Astrocyte of the cerebellum (primary cell): ENCODE results near the gene SDSL.

Source experiments
- DNase-seq: peaks from one replicate; pipeline ENCODE4 v3.0.0-alpha.2; 2011; ENCODE audit warnings: low read depth
- H3K4me3 ChIP-seq: 2 replicates; pipeline ENCODE4 v1.5.1; 2011; ENCODE audit warnings: mild to moderate bottlenecking, low read depth, low read length, moderate library complexity
- in situ Hi-C: cut with HindIII; loops from 2 replicates; pipeline ENCODE4 v1.10.0; 2017; ENCODE audit warnings: low sequenced_read_pairs
- TF ChIP-seq, protein P1 (sequence below): IDR thresholded peaks from 2 replicates; pipeline ENCODE4 v1.5.1; 2012; ENCODE audit warnings: low read length, low read depth, moderate library complexity, mild to moderate bottlenecking; ENCODE audit errors: missing control alignments

SDSL gene

GRCh38 chr12:113395119-113395518 is 27.1 kb upstream of the SDSL start:
- in situ Hi-C loops: no loop called here
- H3K4me3 ChIP-seq: no peak overlapping the region
- DNase-seq: no peak
- TF ChIP-seq, protein P1, sequence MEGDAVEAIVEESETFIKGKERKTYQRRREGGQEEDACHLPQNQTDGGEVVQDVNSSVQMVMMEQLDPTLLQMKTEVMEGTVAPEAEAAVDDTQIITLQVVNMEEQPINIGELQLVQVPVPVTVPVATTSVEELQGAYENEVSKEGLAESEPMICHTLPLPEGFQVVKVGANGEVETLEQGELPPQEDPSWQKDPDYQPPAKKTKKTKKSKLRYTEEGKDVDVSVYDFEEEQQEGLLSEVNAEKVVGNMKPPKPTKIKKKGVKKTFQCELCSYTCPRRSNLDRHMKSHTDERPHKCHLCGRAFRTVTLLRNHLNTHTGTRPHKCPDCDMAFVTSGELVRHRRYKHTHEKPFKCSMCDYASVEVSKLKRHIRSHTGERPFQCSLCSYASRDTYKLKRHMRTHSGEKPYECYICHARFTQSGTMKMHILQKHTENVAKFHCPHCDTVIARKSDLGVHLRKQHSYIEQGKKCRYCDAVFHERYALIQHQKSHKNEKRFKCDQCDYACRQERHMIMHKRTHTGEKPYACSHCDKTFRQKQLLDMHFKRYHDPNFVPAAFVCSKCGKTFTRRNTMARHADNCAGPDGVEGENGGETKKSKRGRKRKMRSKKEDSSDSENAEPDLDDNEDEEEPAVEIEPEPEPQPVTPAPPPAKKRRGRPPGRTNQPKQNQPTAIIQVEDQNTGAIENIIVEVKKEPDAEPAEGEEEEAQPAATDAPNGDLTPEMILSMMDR: no peak

- no peak overlapping the region for H3K4me3 ChIP-seq
- no peak for DNase-seq
- in situ Hi-C loops: no loop called here
- TF ChIP-seq, protein P1: no peak
These were observed 26.0 kb upstream of the SDSL start for GRCh38 chr12:113396200-113396599.

- in situ Hi-C loops: no loop called here
- TF ChIP-seq, protein P1: no peak
- no peak for DNase-seq
- H3K4me3 ChIP-seq: no peak overlapping the region
These were observed 25.2 kb upstream of the SDSL start for GRCh38 chr12:113396828-113397496.

DNA sequence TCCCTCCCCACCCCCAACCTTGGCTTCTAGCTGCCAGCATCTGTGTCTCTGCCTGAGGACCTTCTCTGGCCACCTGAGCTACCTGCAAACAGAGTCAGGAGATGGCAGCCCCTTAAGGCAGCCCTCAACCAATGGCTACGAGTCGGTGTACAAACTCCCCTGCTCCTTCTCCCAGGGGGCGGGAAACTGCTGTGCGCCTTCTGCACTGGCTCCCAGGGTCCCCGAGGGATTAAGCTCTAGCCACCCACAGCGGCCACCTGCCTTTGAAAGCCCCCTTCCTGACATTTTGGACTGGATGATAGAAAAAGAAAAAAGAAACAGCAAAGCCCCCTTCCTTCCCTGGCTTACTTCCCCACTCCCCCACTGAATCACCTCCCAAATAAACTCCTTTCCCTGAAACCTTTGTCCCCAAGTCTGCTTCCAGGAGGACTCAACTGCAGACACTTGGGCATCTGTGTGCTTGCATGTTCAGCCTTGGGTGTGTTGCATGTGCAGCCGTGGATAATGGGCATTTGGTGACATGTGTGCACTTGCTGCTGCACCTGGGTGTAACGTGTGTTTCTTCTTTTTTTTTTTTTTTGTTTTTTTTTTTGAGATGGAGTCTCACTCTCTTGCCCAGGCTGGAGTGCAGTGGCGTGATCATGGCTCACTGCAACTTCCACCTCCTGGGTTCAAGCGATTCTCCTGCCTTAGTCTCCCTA is 24.5 kb upstream of the SDSL start:
- in situ Hi-C loops: no loop called here
- TF ChIP-seq, protein P1: no peak
- H3K4me3 ChIP-seq: no peak overlapping the region
- DNase-seq: no peak

GRCh38 chr12:113398346-113399290 is 23.6 kb upstream of the SDSL start:
- DNase-seq: no peak
- in situ Hi-C loops: no loop called here
- TF ChIP-seq, protein P1: no peak
- H3K4me3 ChIP-seq: no peak overlapping the region

DNA sequence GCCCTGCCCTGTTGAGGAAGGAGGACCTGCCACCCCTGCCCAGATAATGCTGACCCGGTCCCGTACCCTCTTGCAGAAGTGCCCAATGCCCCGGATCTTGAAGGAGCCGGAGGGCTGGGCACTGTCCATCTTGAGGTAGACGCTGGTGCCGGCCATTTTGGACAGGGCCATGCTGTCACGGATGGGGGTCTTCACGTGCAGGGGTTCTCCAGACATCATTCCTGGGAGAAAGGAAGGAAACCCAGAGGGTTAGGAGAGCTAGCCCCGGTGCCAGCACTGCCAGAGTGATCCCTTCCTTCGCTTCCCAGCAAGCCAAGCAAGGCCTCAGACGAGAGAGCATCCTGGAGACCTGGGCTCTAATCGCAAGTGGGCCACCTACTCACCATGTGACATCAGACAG is 22.7 kb upstream of the SDSL start:
- no peak overlapping the region for H3K4me3 ChIP-seq
- TF ChIP-seq, protein P1: no peak
- in situ Hi-C loops: no loop called here
- DNase-seq: no peak
